ENCODE results near the gene SHLD2. TPM values are rescaled to one million over a fixed set of nuclear protein-coding genes. Genes with fewer than 3 reads are reported as not detected.

The SHLD2 gene
- total and polyA plus RNA-seq, 2 of the 13 experiments (the other 11 are each of a cell fraction or from before 2014, with no cell fraction given): 25.7 to 53.7 TPM

DNA sequence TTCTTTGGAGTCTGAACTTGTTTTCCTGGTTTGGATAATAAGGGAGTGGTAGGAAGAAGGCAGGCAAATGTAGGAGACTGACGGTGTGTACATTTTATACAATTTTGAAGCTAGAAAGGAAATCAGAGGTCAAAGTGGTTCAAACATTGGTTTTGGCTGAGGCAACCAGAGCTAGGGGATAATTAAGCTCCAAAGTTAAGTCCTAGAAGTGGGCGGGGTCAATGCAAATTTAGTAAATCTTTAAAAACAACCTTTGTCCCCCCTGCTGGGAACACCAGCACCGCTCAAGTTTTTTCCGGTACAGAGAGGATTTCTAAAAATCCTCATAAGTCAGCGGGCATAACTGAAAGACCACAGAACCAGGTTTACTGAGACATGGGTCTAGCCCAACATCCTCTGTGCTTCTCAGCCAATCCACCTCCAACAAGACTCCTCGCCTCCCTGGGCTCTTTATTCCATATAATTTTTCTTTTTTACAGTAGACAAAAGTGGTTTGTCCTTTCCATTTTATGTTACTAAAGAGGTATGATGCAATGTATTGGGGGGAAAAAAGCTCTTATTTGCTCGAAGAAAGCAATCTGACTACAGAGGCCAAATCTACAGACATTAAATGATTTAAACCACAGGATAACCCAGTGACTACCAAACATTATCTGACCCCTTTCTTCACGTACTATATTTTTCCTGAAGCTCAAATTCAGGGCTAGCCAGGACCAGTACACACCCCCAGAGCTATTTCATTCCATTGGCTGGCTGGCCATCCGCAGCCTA is 2.0 kb upstream of the SHLD2 start (continued):
- TF ChIP-seq MAFF (IDR thresholded peaks at IDR 0.05; ENCODE audit: low read depth, low read length): no peak
- no peak for TF ChIP-seq YEATS4 (CRISPR knock-in tag; IDR thresholded peaks at IDR 0.05; ENCODE audit: borderline replicate concordance)
- TF ChIP-seq MYNN (CRISPR knock-in tag; IDR thresholded peaks at IDR 0.05; ENCODE audit: low read depth): no peak
- TF ChIP-seq, protein P1, sequence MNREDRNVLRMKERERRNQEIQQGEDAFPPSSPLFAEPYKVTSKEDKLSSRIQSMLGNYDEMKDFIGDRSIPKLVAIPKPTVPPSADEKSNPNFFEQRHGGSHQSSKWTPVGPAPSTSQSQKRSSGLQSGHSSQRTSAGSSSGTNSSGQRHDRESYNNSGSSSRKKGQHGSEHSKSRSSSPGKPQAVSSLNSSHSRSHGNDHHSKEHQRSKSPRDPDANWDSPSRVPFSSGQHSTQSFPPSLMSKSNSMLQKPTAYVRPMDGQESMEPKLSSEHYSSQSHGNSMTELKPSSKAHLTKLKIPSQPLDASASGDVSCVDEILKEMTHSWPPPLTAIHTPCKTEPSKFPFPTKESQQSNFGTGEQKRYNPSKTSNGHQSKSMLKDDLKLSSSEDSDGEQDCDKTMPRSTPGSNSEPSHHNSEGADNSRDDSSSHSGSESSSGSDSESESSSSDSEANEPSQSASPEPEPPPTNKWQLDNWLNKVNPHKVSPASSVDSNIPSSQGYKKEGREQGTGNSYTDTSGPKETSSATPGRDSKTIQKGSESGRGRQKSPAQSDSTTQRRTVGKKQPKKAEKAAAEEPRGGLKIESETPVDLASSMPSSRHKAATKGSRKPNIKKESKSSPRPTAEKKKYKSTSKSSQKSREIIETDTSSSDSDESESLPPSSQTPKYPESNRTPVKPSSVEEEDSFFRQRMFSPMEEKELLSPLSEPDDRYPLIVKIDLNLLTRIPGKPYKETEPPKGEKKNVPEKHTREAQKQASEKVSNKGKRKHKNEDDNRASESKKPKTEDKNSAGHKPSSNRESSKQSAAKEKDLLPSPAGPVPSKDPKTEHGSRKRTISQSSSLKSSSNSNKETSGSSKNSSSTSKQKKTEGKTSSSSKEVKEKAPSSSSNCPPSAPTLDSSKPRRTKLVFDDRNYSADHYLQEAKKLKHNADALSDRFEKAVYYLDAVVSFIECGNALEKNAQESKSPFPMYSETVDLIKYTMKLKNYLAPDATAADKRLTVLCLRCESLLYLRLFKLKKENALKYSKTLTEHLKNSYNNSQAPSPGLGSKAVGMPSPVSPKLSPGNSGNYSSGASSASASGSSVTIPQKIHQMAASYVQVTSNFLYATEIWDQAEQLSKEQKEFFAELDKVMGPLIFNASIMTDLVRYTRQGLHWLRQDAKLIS (CRISPR knock-in tag; IDR thresholded peaks at IDR 0.05): 0 out of 2 replicates have a peak, but pooled peaks have one; percentile 26
- TF ChIP-seq, protein P2, sequence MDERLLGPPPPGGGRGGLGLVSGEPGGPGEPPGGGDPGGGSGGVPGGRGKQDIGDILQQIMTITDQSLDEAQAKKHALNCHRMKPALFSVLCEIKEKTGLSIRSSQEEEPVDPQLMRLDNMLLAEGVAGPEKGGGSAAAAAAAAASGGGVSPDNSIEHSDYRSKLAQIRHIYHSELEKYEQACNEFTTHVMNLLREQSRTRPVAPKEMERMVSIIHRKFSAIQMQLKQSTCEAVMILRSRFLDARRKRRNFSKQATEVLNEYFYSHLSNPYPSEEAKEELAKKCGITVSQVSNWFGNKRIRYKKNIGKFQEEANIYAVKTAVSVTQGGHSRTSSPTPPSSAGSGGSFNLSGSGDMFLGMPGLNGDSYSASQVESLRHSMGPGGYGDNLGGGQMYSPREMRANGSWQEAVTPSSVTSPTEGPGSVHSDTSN (CRISPR knock-in tag; IDR thresholded peaks at IDR 0.05): no peak
- TF ChIP-seq, protein P3, sequence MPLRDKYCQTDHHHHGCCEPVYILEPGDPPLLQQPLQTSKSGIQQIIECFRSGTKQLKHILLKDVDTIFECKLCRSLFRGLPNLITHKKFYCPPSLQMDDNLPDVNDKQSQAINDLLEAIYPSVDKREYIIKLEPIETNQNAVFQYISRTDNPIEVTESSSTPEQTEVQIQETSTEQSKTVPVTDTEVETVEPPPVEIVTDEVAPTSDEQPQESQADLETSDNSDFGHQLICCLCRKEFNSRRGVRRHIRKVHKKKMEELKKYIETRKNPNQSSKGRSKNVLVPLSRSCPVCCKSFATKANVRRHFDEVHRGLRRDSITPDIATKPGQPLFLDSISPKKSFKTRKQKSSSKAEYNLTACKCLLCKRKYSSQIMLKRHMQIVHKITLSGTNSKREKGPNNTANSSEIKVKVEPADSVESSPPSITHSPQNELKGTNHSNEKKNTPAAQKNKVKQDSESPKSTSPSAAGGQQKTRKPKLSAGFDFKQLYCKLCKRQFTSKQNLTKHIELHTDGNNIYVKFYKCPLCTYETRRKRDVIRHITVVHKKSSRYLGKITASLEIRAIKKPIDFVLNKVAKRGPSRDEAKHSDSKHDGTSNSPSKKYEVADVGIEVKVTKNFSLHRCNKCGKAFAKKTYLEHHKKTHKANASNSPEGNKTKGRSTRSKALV (CRISPR knock-in tag; IDR thresholded peaks at IDR 0.05): no peak
- TF ChIP-seq, protein P4, sequence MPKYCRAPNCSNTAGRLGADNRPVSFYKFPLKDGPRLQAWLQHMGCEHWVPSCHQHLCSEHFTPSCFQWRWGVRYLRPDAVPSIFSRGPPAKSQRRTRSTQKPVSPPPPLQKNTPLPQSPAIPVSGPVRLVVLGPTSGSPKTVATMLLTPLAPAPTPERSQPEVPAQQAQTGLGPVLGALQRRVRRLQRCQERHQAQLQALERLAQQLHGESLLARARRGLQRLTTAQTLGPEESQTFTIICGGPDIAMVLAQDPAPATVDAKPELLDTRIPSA (CRISPR knock-in tag; IDR thresholded peaks at IDR 0.05; ENCODE audit: borderline replicate concordance): no peak
- peak; percentile 52; the same call in 1 of the 2 replicates for TF ChIP-seq CENPX (CRISPR knock-in tag; IDR thresholded peaks at IDR 0.05)
- TF ChIP-seq SETDB1 (CRISPR knock-in tag; IDR thresholded peaks at IDR 0.05; ENCODE audit: borderline replicate concordance): no peak
- no peak for TF ChIP-seq ARNT (IDR thresholded peaks at IDR 0.05)
- TF ChIP-seq NFIC (IDR thresholded peaks at IDR 0.05; ENCODE audit: low read length): peak; percentile 71
- TF ChIP-seq, protein P5, sequence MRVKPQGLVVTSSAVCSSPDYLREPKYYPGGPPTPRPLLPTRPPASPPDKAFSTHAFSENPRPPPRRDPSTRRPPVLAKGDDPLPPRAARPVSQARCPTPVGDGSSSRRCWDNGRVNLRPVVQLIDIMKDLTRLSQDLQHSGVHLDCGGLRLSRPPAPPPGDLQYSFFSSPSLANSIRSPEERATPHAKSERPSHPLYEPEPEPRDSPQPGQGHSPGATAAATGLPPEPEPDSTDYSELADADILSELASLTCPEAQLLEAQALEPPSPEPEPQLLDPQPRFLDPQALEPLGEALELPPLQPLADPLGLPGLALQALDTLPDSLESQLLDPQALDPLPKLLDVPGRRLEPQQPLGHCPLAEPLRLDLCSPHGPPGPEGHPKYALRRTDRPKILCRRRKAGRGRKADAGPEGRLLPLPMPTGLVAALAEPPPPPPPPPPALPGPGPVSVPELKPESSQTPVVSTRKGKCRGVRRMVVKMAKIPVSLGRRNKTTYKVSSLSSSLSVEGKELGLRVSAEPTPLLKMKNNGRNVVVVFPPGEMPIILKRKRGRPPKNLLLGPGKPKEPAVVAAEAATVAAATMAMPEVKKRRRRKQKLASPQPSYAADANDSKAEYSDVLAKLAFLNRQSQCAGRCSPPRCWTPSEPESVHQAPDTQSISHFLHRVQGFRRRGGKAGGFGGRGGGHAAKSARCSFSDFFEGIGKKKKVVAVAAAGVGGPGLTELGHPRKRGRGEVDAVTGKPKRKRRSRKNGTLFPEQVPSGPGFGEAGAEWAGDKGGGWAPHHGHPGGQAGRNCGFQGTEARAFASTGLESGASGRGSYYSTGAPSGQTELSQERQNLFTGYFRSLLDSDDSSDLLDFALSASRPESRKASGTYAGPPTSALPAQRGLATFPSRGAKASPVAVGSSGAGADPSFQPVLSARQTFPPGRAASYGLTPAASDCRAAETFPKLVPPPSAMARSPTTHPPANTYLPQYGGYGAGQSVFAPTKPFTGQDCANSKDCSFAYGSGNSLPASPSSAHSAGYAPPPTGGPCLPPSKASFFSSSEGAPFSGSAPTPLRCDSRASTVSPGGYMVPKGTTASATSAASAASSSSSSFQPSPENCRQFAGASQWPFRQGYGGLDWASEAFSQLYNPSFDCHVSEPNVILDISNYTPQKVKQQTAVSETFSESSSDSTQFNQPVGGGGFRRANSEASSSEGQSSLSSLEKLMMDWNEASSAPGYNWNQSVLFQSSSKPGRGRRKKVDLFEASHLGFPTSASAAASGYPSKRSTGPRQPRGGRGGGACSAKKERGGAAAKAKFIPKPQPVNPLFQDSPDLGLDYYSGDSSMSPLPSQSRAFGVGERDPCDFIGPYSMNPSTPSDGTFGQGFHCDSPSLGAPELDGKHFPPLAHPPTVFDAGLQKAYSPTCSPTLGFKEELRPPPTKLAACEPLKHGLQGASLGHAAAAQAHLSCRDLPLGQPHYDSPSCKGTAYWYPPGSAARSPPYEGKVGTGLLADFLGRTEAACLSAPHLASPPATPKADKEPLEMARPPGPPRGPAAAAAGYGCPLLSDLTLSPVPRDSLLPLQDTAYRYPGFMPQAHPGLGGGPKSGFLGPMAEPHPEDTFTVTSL (CRISPR knock-in tag; IDR thresholded peaks at IDR 0.05; ENCODE audit: borderline replicate concordance): 0 out of 2 replicates have a peak, but pooled peaks have one; percentile 36
- TF ChIP-seq ONECUT2 (CRISPR knock-in tag; IDR thresholded peaks at IDR 0.05): no peak
- TF ChIP-seq PHB2 (IDR thresholded peaks at IDR 0.05; ENCODE audit: partially characterized antibody): no peak
- no peak for TF ChIP-seq MAFK (conservative IDR thresholded peaks at IDR 0.05 in 1 of 2, IDR thresholded peaks at IDR 0.05 in 1 of 2; ENCODE audit: low read length in 2 of 2)
